NCI-H82 treated with DMSO at 0.1 percent for 48 hours (cell line): ENCODE measurements around the gene CEMIP2.

Experiments used
- DNase-seq: peaks from one replicate; lab custom pipeline; 2025; ENCODE audit not compliant: unreplicated experiment; lab: John Stamatoyannopoulos, UW

Gene CEMIP2

GRCh38 chr9:71778085-71778484 lies 9.8 kb upstream of the CEMIP2 start:
- no peak for DNase-seq

GRCh38 chr9:71774920-71775319 lies 6.6 kb upstream of the CEMIP2 start:
- no peak for DNase-seq

- DNase-seq = no peak
These were observed 4.4 kb upstream of the CEMIP2 start for GRCh38 chr9:71772726-71773125.

GRCh38 chr9:71770170-71770569 lies 1.9 kb upstream of the CEMIP2 start:
- DNase-seq = no peak

GRCh38 chr9:71769175-71770161 lies 1.2 kb upstream of the CEMIP2 start:
- peak; percentile 11 for DNase-seq

- peak; percentile 36 for DNase-seq
These were observed 464 bp downstream of the CEMIP2 start for GRCh38 chr9:71767776-71768321.

GRCh38 chr9:71767163-71767775 lies 1.0 kb downstream of the CEMIP2 start:
- no peak for DNase-seq

GRCh38 chr9:71766663-71767062 lies 1.6 kb downstream of the CEMIP2 start:
- DNase-seq = no peak

- no peak for DNase-seq
These were observed 2.6 kb downstream of the CEMIP2 start for GRCh38 chr9:71765693-71766092.

GRCh38 chr9:71764891-71765290 lies 3.4 kb downstream of the CEMIP2 start:
- no peak for DNase-seq

GRCh38 chr9:71764463-71764862 lies 3.9 kb downstream of the CEMIP2 start:
- DNase-seq = no peak

- no peak for DNase-seq
These were observed 4.5 kb downstream of the CEMIP2 start for GRCh38 chr9:71763832-71764231.

- no peak for DNase-seq
These were observed 5.2 kb downstream of the CEMIP2 start for GRCh38 chr9:71762900-71763653.

GRCh38 chr9:71761938-71762353 lies 6.4 kb downstream of the CEMIP2 start:
- no peak for DNase-seq

GRCh38 chr9:71760901-71761300 lies 7.4 kb downstream of the CEMIP2 start:
- no peak for DNase-seq

GRCh38 chr9:71758785-71759184 lies 9.5 kb downstream of the CEMIP2 start:
- DNase-seq = no peak

GRCh38 chr9:71758277-71758676 lies 10.0 kb downstream of the CEMIP2 start:
- no peak for DNase-seq

- no peak for DNase-seq
These were observed 11.6 kb downstream of the CEMIP2 start for GRCh38 chr9:71756753-71757152.

- DNase-seq = no peak
These were observed 12.4 kb downstream of the CEMIP2 start for GRCh38 chr9:71755869-71756268.

- no peak for DNase-seq
These were observed 13.1 kb downstream of the CEMIP2 start for GRCh38 chr9:71755230-71755629.

- DNase-seq = no peak
These were observed 14.2 kb downstream of the CEMIP2 start for GRCh38 chr9:71754151-71754550.
